Fibroblast of lung (primary cell): ENCODE data around the gene ZFYVE1. TPM values are rescaled to one million over a fixed set of nuclear protein-coding genes. Genes with fewer than 3 reads are reported as not detected.
"Not testable (repeated sequence)": the region's sequence is repeated elsewhere in the genome, so short reads cannot be mapped to it uniquely, and the experiment has no call there.

ENCODE experiments used
- DNase-seq, 2 donors: peaks; one replicate each; pipeline versions ENCODE4 v3.0.0 to v3.0.0-alpha.2; 2010; ENCODE audit warnings: low read depth in 2 of 2
- H2AFZ ChIP-seq: 2 replicates; pipeline ENCODE4 v1.5.1; 2012; ENCODE audit warnings: low read length, control low read depth, inconsistent platforms
- H3K27ac ChIP-seq: 2 replicates; pipeline ENCODE4 v1.5.1; 2011; ENCODE audit warnings: low read length, control low read depth; ENCODE audit not compliant: insufficient read depth
- H3K27me3 ChIP-seq: 2 replicates; pipeline ENCODE4 v1.5.1; 2011; ENCODE audit warnings: mild to moderate bottlenecking, low read length; ENCODE audit not compliant: control insufficient read depth, insufficient read depth
- H3K36me3 ChIP-seq: 2 replicates; pipeline ENCODE4 v1.5.1; 2011; ENCODE audit warnings: low read length; ENCODE audit not compliant: control insufficient read depth, insufficient read depth
- H3K4me1 ChIP-seq: 2 replicates; pipeline ENCODE4 v1.5.1; 2011; ENCODE audit warnings: low read length; ENCODE audit not compliant: control insufficient read depth, insufficient read depth; ENCODE audit errors: extremely low read depth
- H3K4me2 ChIP-seq: 2 replicates; pipeline ENCODE4 v1.5.1; 2011; ENCODE audit warnings: low read length, control low read depth; ENCODE audit not compliant: insufficient read depth; ENCODE audit errors: extremely low read depth
- H3K4me3 ChIP-seq, 4 experiments: fragments of 200-600 bp in 1 of 4; sonication (generic) in 1 of 4; replicated peaks in 1 of 4; 2 replicates each; pipeline ENCODE4 v1.5.1; 2011 to 2016; ENCODE audit warnings: low read length in 4 of 4, low read depth in 3 of 4, mild to moderate bottlenecking in 3 of 4, control low read depth in 2 of 4, inconsistent platforms in 1 of 4, mixed read lengths in 1 of 4; ENCODE audit not compliant: insufficient read depth in 1 of 4; ENCODE audit errors: control extremely low read depth in 1 of 4
- H3K79me2 ChIP-seq: 2 replicates; pipeline ENCODE4 v1.5.1; 2012; ENCODE audit warnings: mild to moderate bottlenecking, low read length, inconsistent platforms; ENCODE audit not compliant: control insufficient read depth, insufficient read depth
- H3K9ac ChIP-seq: 2 replicates; pipeline ENCODE4 v1.5.1; 2011; ENCODE audit warnings: mild to moderate bottlenecking, low read length, control low read depth; ENCODE audit not compliant: insufficient read depth
- H3K9me3 ChIP-seq: 2 replicates; pipeline ENCODE4 v1.5.1; 2012; ENCODE audit warnings: low read depth, low read length; ENCODE audit not compliant: control insufficient read depth, insufficient read depth
- H4K20me1 ChIP-seq: 2 replicates; pipeline ENCODE4 v1.5.1; 2011; ENCODE audit warnings: low read length; ENCODE audit not compliant: control insufficient read depth, insufficient read depth; ENCODE audit errors: extremely low read depth
- EZH2 ChIP-seq: IDR thresholded peaks from 2 replicates; pipeline ENCODE4 v1.5.1; 2012; ENCODE audit warnings: low read length, control low read depth, mild to moderate bottlenecking; ENCODE audit errors: missing control alignments
- polyA plus RNA-seq, 2 donors: library from polyadenylated mRNA; depleted of rRNA in 1 of 2; stranded (reverse) in 1 of 2; unstranded in 1 of 2; fragments of >200 nt; gene quantifications; 2 replicates each; pipeline ENCODE4 v1.2.1, GENCODE V29; 2011 to 2012; ENCODE audit warnings: missing spikeins in 1 of 2
- total RNA-seq: library from RNA; depleted of rRNA; stranded (reverse); fragments of >200 nt; gene quantifications from 2 replicates; pipeline ENCODE4 v1.2.1, GENCODE V29; 2014
- TF ChIP-seq, protein P1 (sequence below), 2 donors: IDR thresholded peaks in 1 of 2; conservative IDR thresholded peaks in 1 of 2; 1 replicate in 1 of 2; 2 replicates in 1 of 2; pipeline ENCODE4 v1.5.1; 2011 to 2012; ENCODE audit warnings: low read length in 2 of 2, control low read depth in 1 of 2, inconsistent platforms in 1 of 2, low read depth in 1 of 2, mild to moderate bottlenecking in 1 of 2

ZFYVE1 gene
- total and polyA plus RNA-seq, 2 donors (not counting 1 experiment from before 2014, with no cell fraction given): 18.8 to 22.1 TPM

DNA sequence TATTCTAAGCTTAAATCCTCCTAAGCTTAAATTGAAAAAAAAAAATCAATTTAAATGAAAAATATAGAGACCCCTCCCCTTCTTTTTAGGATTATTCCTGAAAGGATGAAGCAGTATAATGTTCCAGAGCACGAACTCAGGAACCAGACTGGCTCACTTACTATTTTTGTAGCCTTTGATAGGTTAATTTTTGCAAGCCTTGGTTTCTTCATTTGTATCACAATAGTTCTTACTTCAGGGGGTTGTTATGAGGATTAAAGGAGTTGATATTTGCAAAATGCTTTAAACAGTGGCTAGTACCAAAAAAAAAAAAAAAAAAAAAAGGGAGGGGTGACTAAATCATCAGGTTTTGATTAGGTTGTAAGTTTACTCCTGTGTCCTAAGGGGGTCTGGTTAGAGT lies 28.3 kb upstream of the ZFYVE1 start:
- peaks cover 16% of the 10 kb centered on the region for H3K79me2 ChIP-seq
- H3K9ac ChIP-seq: no peak overlapping the region
- TF ChIP-seq EZH2: no peak
- TF ChIP-seq, protein P1, sequence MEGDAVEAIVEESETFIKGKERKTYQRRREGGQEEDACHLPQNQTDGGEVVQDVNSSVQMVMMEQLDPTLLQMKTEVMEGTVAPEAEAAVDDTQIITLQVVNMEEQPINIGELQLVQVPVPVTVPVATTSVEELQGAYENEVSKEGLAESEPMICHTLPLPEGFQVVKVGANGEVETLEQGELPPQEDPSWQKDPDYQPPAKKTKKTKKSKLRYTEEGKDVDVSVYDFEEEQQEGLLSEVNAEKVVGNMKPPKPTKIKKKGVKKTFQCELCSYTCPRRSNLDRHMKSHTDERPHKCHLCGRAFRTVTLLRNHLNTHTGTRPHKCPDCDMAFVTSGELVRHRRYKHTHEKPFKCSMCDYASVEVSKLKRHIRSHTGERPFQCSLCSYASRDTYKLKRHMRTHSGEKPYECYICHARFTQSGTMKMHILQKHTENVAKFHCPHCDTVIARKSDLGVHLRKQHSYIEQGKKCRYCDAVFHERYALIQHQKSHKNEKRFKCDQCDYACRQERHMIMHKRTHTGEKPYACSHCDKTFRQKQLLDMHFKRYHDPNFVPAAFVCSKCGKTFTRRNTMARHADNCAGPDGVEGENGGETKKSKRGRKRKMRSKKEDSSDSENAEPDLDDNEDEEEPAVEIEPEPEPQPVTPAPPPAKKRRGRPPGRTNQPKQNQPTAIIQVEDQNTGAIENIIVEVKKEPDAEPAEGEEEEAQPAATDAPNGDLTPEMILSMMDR (conservative IDR thresholded peaks at IDR 0.05 in 1 of 2, IDR thresholded peaks at IDR 0.05 in 1 of 2; ENCODE audit: low read depth in 1 of 2, low read length in 2 of 2): no peak
- H3K36me3 ChIP-seq: no peaks in the 10 kb centered on the region
- no peaks in the 10 kb centered on the region for H4K20me1 ChIP-seq
- H3K9me3 ChIP-seq: no peaks in the 10 kb centered on the region
- no peak overlapping the region for H3K4me3 ChIP-seq
- H3K27me3 ChIP-seq: no peaks in the 10 kb centered on the region
- DNase-seq: no peak
- H3K4me1 ChIP-seq: no peaks in the 10 kb centered on the region
- no peak overlapping the region for H3K27ac ChIP-seq
- no peak overlapping the region for H2AFZ ChIP-seq
- H3K4me2 ChIP-seq: no peak overlapping the region

DNA sequence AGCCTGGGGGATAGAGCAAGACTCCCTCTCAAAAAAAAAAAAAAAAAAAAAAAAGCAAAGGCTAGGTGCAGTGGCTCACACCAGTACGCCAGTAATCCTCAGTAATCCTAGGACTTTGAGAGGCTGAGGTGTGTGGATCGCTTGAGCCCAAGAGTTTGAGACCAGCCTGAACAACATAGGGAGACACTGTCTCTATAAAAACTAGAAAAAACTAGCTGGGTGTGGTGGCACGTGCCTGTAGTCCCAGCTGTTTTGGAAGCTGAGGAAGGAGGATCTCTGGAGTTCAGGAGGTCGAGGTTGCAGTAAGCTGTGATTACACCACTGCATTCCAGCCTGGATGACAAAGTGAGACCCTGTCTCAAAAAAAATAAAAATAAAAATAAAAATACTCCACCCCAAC lies 22.5 kb upstream of the ZFYVE1 start:
- H3K27me3 ChIP-seq: no peaks in the 10 kb centered on the region
- H3K9me3 ChIP-seq: no peaks in the 10 kb centered on the region
- H3K27ac ChIP-seq: no peak overlapping the region
- H3K9ac ChIP-seq: no peak overlapping the region
- H3K79me2 ChIP-seq: no peaks in the 10 kb centered on the region
- no peak for TF ChIP-seq EZH2
- TF ChIP-seq, protein P1 (conservative IDR thresholded peaks at IDR 0.05 in 1 of 2, IDR thresholded peaks at IDR 0.05 in 1 of 2; ENCODE audit: low read depth in 1 of 2, low read length in 2 of 2): no peak
- no peaks in the 10 kb centered on the region for H4K20me1 ChIP-seq
- H3K4me2 ChIP-seq: no peak overlapping the region
- H3K4me1 ChIP-seq: peaks cover 2% of the 10 kb centered on the region
- H3K4me3 ChIP-seq: no peak overlapping the region
- peak in 1 of 2 donors; percentile 28 for DNase-seq
- no peaks in the 10 kb centered on the region for H3K36me3 ChIP-seq
- peak overlapping the region; percentile 33 for H2AFZ ChIP-seq

GRCh38 chr14:73047808-73048207 lies 20.9 kb upstream of the ZFYVE1 start:
- Histone ChIP-seq H4K20me1 (no peaks in the 10 kb centered on the region), H3K27ac (no peak overlapping the region), H3K79me2 (no peaks in the 10 kb centered on the region), H3K27me3 (no peaks in the 10 kb centered on the region), H3K9ac (no peak overlapping the region), H3K36me3 (no peaks in the 10 kb centered on the region), H3K4me3 (no peak overlapping the region), H3K4me1 (peaks cover 2% of the 10 kb centered on the region), H3K4me2 (no peak overlapping the region), H2AFZ (no peak overlapping the region), H3K9me3 (no peaks in the 10 kb centered on the region)
- no peak for DNase-seq
- TF ChIP-seq, protein P1 (conservative IDR thresholded peaks at IDR 0.05 in 1 of 2, IDR thresholded peaks at IDR 0.05 in 1 of 2; ENCODE audit: low read depth in 1 of 2, low read length in 2 of 2): no peak
- TF ChIP-seq EZH2: no peak

- H3K27ac ChIP-seq, H3K9me3 ChIP-seq, H3K79me2 ChIP-seq, H2AFZ ChIP-seq, H4K20me1 ChIP-seq, H3K4me3 ChIP-seq, H3K36me3 ChIP-seq, H3K4me1 ChIP-seq, H3K9ac ChIP-seq, H3K4me2 ChIP-seq, H3K27me3 ChIP-seq: not testable (repeated sequence)
- DNase-seq: peak; percentile 17 to 63
Measured at GRCh38 chr14:73036706-73037450, 10.0 kb upstream of the ZFYVE1 start.
